Omental fat pad (tissue), 4 donors: ENCODE measurements around the gene TAF1L. TPM values are rescaled to one million over a fixed set of nuclear protein-coding genes. Genes with fewer than 3 reads are reported as not detected.
"Not testable (repeated sequence)": the region's sequence is repeated elsewhere in the genome, so short reads cannot be mapped to it uniquely, and the experiment has no call there.

Source experiments
- ATAC-seq: fragments of 150-250 bp; one replicate; pipeline ENCODE4 v1.9.1; 2016; ENCODE audit warnings: mild to moderate bottlenecking, moderate library complexity; ENCODE audit not compliant: low FRiP score
- DNase-seq: peaks from one replicate; pipeline ENCODE4 v3.0.0-alpha.2; 2019; ENCODE audit warnings: low spot score
- CTCF ChIP-seq, 3 donors: fragments of 450-650 bp; IDR thresholded peaks; one replicate each; pipeline ENCODE4 v1.5.1; 2016 to 2017; ENCODE audit warnings: antibody characterized with exemption in 3 of 3, mild to moderate bottlenecking in 3 of 3, moderate library complexity in 2 of 3
- total RNA-seq, 4 donors: library from RNA; depleted of rRNA; stranded (reverse); fragments of >200 nt; gene quantifications; one replicate each; pipeline ENCODE4 v1.1.0, GENCODE V29; 2016

The TAF1L gene
- total RNA-seq, 4 donors from 2014 or later = not detected

- no peak for TF ChIP-seq CTCF (IDR thresholded peaks at IDR 0.05)
- no peak for DNase-seq
- ATAC-seq = no peak
Observed at GRCh38 chr9:32618261-32618660, 17.2 kb downstream of the TAF1L start.

- no peak for TF ChIP-seq CTCF (IDR thresholded peaks at IDR 0.05)
- ATAC-seq (no peak), DNase-seq (no peak)
Observed at GRCh38 chr9:32606811-32607210, 28.7 kb downstream of the TAF1L start.

GRCh38 chr9:32603914-32604852 lies 31.3 kb downstream of the TAF1L start:
- ATAC-seq (no peak), DNase-seq (no peak)
- no peak for TF ChIP-seq CTCF (IDR thresholded peaks at IDR 0.05)

GRCh38 chr9:32599021-32599420 lies 36.4 kb downstream of the TAF1L start:
- DNase-seq, ATAC-seq: not testable (repeated sequence)

- DNase-seq (no peak), ATAC-seq (no peak)
- no peak for TF ChIP-seq CTCF (IDR thresholded peaks at IDR 0.05)
Observed at GRCh38 chr9:32596936-32597335, 38.5 kb downstream of the TAF1L start.

- ATAC-seq = no peak
- DNase-seq = no peak
- TF ChIP-seq CTCF (IDR thresholded peaks at IDR 0.05) = no peak
Observed at GRCh38 chr9:32596096-32596865, 39.2 kb downstream of the TAF1L start.

GRCh38 chr9:32590898-32591297 lies 44.6 kb downstream of the TAF1L start:
- ATAC-seq (peak; percentile 32), DNase-seq (no peak)
- no peak for TF ChIP-seq CTCF (IDR thresholded peaks at IDR 0.05)
